22Rv1 (cell line): ENCODE results near the gene SYNDIG1.

Source experiments
- ZFX ChIP-seq: fragments of 450-650 bp; IDR thresholded peaks from 2 replicates; pipeline ENCODE4 v1.6.1; 2017; ENCODE audit warnings: antibody characterized with exemption, borderline replicate concordance
- TF ChIP-seq, protein P1 (sequence below): fragments of 450-650 bp; IDR thresholded peaks from 2 replicates; pipeline ENCODE4 v1.5.1; 2017; ENCODE audit warnings: mild to moderate bottlenecking

DNA sequence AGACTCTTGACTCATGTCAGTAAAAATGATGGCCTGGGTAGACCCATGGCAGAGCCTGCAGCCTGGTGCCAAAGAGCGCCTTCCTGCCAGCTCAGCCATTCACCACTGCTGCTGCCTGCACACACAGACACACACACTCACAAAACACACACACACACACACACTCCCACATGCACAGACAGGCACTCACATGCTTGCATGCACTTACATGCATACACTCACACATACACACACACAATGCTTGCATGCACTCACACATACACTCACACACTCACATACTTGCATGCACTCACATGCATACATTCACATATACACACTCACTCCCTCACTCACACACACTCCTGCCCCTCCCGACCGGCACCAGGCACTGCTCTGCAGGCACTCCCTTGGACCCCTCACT is 18.0 kb upstream of the SYNDIG1 start:
- TF ChIP-seq, protein P1, sequence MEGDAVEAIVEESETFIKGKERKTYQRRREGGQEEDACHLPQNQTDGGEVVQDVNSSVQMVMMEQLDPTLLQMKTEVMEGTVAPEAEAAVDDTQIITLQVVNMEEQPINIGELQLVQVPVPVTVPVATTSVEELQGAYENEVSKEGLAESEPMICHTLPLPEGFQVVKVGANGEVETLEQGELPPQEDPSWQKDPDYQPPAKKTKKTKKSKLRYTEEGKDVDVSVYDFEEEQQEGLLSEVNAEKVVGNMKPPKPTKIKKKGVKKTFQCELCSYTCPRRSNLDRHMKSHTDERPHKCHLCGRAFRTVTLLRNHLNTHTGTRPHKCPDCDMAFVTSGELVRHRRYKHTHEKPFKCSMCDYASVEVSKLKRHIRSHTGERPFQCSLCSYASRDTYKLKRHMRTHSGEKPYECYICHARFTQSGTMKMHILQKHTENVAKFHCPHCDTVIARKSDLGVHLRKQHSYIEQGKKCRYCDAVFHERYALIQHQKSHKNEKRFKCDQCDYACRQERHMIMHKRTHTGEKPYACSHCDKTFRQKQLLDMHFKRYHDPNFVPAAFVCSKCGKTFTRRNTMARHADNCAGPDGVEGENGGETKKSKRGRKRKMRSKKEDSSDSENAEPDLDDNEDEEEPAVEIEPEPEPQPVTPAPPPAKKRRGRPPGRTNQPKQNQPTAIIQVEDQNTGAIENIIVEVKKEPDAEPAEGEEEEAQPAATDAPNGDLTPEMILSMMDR = no peak
- no peak for TF ChIP-seq ZFX
